NCI-H226 (cell line): ENCODE measurements around the gene ZNF470.

ENCODE experiments used
- DNase-seq: peaks from one replicate; pipeline ENCODE4 v3.0.0-alpha.2; 2015

ZNF470 gene

DNA sequence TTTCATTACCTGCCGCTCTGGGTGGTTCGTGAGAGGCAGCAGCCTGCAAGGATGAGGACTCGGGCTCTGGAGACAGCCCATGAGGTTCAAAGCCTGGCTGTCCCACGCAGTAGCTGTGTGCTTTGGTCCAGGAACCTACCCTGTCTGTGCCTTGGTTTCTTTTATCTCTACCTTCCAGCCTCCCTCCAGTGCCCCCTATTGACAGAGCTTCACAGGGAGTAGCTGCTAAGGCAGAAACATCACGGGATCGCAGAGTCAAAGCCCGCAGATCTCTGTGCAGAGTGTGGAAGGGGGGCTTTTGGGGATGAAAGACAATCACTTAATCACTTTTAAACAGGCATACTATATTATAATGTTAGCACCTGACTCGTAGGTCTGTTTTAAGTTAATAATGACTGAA, 44.0 kb downstream of the ZNF470 start:
- no peak for DNase-seq

DNA sequence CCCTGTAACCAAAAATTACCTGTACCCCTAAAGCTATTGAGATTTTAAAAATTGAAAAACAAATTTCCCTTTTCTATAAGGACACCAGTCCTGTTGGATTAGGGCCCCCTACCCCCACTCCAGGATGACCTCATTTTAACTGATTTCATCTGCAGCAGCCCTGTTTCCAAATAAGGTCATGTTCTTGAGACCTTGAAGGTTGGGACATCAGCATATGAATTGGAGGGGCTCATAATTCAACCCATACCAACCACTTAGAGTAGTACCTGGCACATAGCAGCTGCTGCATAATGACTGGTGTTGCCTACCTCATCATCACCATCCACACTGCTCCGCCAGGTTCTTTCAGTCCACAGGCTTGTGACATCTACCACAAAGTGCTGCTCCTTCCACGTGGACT, 45.5 kb downstream of the ZNF470 start:
- no peak for DNase-seq

DNA sequence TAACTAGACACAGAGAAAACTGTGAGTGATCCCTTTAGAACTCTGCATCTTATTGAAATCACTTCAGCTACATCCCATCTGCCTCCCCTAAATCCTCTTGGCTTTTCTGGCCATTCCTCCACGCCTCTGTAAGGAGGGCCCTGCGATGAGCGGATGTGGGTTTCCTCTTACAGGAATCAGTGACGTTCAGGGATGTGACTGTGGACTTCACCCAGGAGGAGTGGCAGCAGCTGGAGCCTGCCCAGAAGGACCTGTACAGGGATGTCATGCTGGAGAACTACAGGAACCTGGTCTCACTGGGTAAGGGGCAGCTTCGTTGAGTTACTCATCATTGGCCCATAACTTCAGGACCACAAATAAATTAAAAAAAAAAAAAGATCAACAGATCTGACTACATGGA, 46.4 kb downstream of the ZNF470 start:
- DNase-seq: no peak

DNA sequence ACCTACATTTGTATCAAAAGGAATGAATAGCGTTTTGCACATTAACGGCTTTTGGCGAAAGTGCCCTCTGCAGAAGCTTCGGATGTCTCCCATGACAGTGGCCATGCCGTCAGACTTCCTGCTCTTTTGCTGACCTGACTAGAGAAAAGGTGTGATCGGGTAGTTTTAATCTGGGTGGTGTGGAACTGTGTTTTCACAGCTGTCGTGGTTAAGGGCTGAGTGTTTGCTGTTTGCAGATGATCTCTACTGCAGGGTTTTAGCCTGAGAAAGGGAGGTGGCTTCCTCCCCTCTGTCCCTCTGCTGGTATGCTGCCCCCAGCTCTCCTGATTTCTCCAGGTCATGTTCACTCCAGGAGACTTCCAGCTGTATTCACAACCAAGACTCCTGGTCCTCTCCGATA, 50.3 kb downstream of the ZNF470 start:
- no peak for DNase-seq

DNA sequence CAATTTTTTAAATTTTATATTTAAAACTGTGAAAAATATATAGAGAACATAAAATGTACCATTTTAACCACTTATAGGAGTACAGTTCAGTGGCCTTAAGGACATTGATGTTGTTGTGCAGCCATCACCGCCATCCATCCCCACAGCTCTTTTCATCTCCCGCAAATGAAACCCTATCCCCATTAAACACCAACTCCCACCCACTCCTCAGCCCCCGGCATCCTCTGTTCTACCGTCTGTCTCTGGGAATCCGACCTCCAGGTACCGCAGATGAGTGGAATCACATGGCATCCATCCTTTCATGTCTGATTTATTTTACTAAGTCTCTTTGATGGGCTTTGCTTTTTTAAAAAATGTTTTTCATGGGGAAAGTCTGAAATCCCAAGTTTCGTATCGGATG, 51.9 kb downstream of the ZNF470 start:
- DNase-seq: no peak

DNA sequence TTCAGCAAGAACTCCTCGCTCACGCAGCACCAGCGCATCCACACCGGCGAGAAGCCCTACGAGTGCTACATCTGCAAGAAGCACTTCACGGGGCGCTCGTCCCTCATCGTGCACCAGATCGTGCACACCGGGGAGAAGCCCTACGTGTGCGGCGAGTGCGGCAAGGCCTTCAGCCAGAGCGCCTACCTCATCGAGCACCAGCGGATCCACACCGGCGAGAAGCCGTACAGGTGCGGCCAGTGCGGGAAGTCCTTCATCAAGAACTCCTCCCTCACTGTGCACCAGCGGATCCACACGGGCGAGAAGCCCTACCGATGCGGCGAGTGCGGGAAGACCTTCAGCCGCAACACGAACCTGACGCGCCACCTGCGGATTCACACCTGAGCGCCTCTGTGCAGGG, 55.1 kb downstream of the ZNF470 start:
- DNase-seq: no peak

DNA sequence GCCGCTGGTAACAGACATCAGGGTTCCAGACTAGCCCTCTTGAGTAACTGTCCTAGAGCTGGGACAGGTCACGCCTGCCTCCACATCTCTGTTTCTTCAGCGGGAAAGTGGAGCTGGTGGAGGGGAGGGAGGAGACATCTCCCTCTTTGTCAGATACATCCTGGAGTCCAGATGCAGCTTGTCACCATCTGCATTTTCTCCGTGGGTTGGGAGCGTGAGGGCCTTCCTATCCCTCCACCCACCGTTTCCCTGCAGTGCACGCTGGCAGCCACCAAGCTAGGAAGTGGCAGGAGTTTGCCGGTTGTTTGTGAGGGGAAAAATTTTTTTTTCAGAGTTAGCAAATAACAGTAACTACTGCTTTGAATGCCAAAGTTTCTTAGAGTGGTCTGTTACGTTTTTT, 55.7 kb downstream of the ZNF470 start:
- DNase-seq: no peak

DNA sequence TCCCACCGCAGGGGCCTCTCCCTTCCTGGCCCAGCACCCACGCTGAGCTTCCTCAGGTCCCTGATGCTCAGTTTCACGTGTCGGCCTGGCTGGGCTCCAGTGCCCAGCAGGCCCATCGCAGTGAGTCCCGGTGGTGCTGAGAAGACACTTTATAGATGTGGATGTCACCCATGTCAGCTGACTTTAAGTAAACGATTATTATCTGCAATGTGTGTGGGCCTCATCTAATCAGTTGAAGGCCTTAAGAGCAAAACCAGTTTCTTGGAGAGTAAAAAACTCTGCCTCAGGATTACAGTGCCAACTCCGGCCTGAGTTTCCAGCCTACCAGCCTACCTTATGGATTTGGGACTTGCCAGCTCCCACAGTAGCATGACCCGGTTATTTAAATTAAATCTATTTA, 58.4 kb downstream of the ZNF470 start:
- no peak for DNase-seq

DNA sequence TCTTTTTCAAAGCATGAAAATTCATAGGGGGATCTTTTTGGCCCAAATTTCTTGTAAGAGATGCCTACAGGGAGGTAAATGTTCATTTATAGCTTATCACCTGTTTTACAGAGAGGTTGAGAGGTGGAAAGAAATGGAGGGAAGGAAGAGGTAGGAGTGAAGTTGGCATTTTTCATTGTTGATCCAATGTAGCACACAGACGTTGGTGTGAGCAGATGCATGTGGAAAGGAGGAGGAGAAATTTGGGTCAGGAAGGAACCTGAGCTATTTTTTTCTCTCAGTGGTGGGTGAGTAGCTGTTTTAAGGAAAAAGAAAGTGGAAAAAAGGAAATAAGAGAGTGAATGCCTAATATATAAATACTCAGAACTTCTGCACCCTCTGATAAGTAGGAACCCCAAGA, 65.8 kb downstream of the ZNF470 start:
- no peak for DNase-seq

DNA sequence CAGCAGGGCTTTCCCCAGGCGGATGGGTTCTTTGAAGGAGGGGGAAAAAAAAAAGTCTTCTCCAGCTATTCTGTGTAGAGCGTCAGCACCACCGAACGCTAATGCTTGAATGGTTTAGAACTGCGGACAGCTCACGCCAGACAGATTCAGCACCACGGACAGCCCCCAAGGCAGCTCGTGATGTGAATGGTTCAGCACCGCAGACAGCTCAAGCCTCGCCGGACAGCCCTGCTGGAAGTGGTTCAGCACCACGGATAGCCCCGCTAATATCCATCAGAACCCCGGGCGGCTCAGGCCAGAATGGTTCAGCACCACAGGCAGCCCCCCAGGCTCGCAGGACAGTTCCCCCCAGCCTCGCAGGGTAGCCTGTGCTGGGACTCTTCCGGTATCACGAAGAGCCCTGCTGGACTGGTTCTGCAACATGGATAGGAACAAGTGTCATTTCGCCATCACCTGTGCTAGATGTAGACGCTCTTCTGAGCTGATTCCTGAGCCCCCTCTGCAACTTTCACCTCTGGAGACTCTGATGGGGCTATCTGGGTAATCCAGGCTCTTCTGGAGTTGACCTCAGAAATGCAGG, 70.8 kb downstream of the ZNF470 start:
- DNase-seq: peak; percentile 45
